ENCODE measurements around the gene ITIH2. TPM values are rescaled to one million over a fixed set of nuclear protein-coding genes. Genes with fewer than 3 reads are reported as not detected.

The ITIH2 gene
- total RNA-seq, 1 experiment from 2014 or later = 1.7 TPM

GRCh38 chr10:7662522-7662921 lies 40.6 kb upstream of the ITIH2 start:
- TF ChIP-seq CTCF (IDR thresholded peaks at IDR 0.05; ENCODE audit: unreplicated experiment) = no peak
- intact Hi-C loops (cut with micrococcal nuclease; ENCODE audit: unreplicated experiment) = no loop called here
- BruUV-seq (replicated peaks) = no TSS peak
- Mint-ChIP-seq H3K27ac (ENCODE audit: unreplicated experiment) (no peak overlapping the region), H3K9me3 (ENCODE audit: low read depth, unreplicated experiment) (no peaks in the 10 kb centered on the region), H3K27me3 (ENCODE audit: unreplicated experiment) (peaks cover 20% of the 10 kb centered on the region), H3K4me3 (ENCODE audit: low read depth, unreplicated experiment) (no peak overlapping the region), H3K4me1 (ENCODE audit: low read depth, unreplicated experiment) (peaks cover 11% of the 10 kb centered on the region), H3K36me3 (ENCODE audit: insufficient read depth, unreplicated experiment) (peaks cover 9% of the 10 kb centered on the region)
- CTCF ChIA-PET = no interaction called here
- no peak for DNase-seq

DNA sequence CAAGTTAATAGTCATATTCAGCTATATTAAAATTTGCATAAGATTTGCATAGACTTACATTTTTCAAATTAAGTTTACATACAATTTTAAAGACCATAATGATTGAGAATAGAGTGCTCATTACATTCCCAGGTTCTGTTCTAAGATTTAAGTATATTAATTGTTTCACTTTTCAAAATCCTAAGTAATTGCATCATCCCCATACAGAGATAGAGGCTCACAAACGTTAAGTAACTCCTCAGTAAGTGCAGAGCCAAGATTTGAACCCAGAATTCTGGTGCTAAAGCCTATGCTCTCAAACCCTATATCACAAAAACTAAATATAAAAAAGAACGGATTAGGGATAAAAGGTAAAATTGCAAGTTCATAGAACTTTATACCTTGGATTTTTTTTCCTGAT lies 38.4 kb upstream of the ITIH2 start:
- H3K4me1 Mint-ChIP-seq (ENCODE audit: low read depth, unreplicated experiment) = peaks cover 16% of the 10 kb centered on the region
- intact Hi-C loops (cut with micrococcal nuclease; ENCODE audit: unreplicated experiment) = no loop called here
- no TSS peak for BruUV-seq (replicated peaks)
- H3K27me3 Mint-ChIP-seq (ENCODE audit: unreplicated experiment) = peaks cover 36% of the 10 kb centered on the region
- CTCF ChIA-PET = no interaction called here
- DNase-seq = no peak
- no peak overlapping the region for H3K27ac Mint-ChIP-seq (ENCODE audit: unreplicated experiment)
- peaks cover 14% of the 10 kb centered on the region for H3K36me3 Mint-ChIP-seq (ENCODE audit: insufficient read depth, unreplicated experiment)
- TF ChIP-seq CTCF (IDR thresholded peaks at IDR 0.05; ENCODE audit: unreplicated experiment) = no peak
- H3K9me3 Mint-ChIP-seq (ENCODE audit: low read depth, unreplicated experiment) = no peaks in the 10 kb centered on the region
- H3K4me3 Mint-ChIP-seq (ENCODE audit: low read depth, unreplicated experiment) = no peak overlapping the region

DNA sequence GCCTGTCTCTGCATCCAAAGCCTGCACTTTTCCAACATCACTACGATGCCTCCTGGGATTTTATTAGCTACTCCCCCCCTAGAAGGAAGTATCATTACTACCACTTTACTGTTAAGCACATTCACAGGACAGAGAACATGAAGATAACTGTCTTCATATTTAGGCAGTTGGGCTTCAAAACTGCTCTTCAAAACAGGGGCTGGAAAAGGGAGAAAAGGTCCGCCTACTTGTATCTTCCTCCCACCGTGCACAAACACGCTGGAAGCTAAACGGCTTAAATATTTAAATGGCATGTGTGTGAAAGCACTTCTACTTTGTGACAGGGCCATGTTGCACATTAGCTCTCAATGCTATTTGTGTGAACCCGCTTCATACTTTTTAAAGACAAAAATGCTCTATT lies 37.3 kb upstream of the ITIH2 start:
- intact Hi-C loops (cut with micrococcal nuclease; ENCODE audit: unreplicated experiment) = no loop called here
- CTCF ChIA-PET = no interaction called here
- Mint-ChIP-seq H3K36me3 (ENCODE audit: insufficient read depth, unreplicated experiment) (peaks cover 14% of the 10 kb centered on the region), H3K27ac (ENCODE audit: unreplicated experiment) (no peak overlapping the region), H3K4me3 (ENCODE audit: low read depth, unreplicated experiment) (peak overlapping the region; percentile 66), H3K27me3 (ENCODE audit: unreplicated experiment) (peaks cover 46% of the 10 kb centered on the region), H3K9me3 (ENCODE audit: low read depth, unreplicated experiment) (no peaks in the 10 kb centered on the region), H3K4me1 (ENCODE audit: low read depth, unreplicated experiment) (peaks cover 8% of the 10 kb centered on the region)
- DNase-seq = no peak
- TF ChIP-seq CTCF (IDR thresholded peaks at IDR 0.05; ENCODE audit: unreplicated experiment) = no peak
- BruUV-seq (replicated peaks) = no TSS peak

DNA sequence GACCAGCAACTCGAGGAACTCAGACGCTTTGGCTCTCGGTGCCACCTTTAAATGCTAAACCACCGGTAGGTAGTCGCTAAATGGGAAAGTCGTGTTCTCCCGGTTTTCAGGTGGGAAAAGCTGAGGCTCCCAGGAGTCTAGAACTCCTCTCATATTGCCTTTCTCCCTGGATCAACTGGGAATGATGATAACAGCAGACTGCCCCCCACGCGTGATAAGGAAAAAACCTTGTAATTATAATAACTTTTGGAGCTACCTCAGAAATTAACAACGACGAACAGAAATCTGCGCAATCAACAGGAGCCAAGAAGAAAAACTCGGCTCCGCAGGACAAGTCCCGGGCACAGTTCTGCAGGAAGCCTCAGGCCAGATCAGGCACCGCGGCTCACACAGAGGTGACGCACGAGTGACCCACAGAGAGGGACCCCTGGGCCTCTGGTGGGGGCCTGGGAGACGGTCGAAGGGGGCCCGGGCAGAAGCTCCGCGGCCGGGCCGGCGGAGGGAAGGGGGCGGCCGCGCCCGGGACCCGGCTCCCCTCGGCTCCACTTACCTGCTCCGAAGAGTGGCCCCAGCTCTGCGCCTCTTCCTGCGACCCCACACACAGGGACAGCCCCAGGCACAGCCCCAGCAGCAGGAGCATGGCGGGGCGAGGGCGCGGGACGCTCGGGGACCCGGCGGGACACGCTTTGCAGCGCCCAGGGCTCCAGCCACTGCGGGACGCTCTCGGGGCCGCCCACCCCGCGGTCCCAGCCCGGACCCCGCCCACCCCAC lies 36.7 kb upstream of the ITIH2 start, which contains the start of gene ITIH5:
TSS of gene ITIH5 (minus strand) at position 714 of the 771 bp plus-strand sequence. CDS start at position 640, 74 bp downstream.
- H3K9me3 Mint-ChIP-seq (ENCODE audit: low read depth, unreplicated experiment) = no peaks in the 10 kb centered on the region
- TF ChIP-seq CTCF (IDR thresholded peaks at IDR 0.05; ENCODE audit: unreplicated experiment) = no peak
- H3K4me1 Mint-ChIP-seq (ENCODE audit: low read depth, unreplicated experiment) = peaks cover 8% of the 10 kb centered on the region
- CTCF ChIA-PET = no interaction called here
- peaks cover 53% of the 10 kb centered on the region for H3K27me3 Mint-ChIP-seq (ENCODE audit: unreplicated experiment)
- BruUV-seq (replicated peaks) = no TSS peak
- no peak within 1 kb of the TSS for H3K27ac Mint-ChIP-seq (ENCODE audit: unreplicated experiment)
- peaks cover 14% of the 10 kb centered on the region for H3K36me3 Mint-ChIP-seq (ENCODE audit: insufficient read depth, unreplicated experiment)
- DNase-seq = peak; percentile 13
- H3K4me3 Mint-ChIP-seq (ENCODE audit: low read depth, unreplicated experiment) = peak within 1 kb of the TSS; percentile 66
- intact Hi-C loops (cut with micrococcal nuclease; ENCODE audit: unreplicated experiment) = no loop called here
